GM23248 (cell line): ENCODE measurements around the gene PLD4. TPM values are rescaled to one million over a fixed set of nuclear protein-coding genes. Genes with fewer than 3 reads are reported as not detected.

Source experiments
- DNase-seq: peaks from one replicate; pipeline ENCODE4 v3.0.0-alpha.2; 2015
- H2AFZ ChIP-seq: fragments of 200-600 bp; sonication (generic); 2 replicates; pipeline ENCODE4 v1.6.1; 2016; ENCODE audit warnings: antibody characterized with exemption
- H3F3A ChIP-seq: fragments of 200-600 bp; sonication (generic); 2 replicates; pipeline ENCODE4 v1.6.1; 2016; ENCODE audit warnings: mild to moderate bottlenecking, antibody characterized with exemption, mixed run types; ENCODE audit not compliant: insufficient read depth
- H3K27ac ChIP-seq: fragments of 200-600 bp; sonication (generic); 2 replicates; pipeline ENCODE4 v1.5.1; 2016; ENCODE audit warnings: mild to moderate bottlenecking
- H3K27me3 ChIP-seq: fragments of 200-600 bp; sonication (generic); replicated peaks from 2 replicates; pipeline ENCODE4 v1.6.1; 2016; ENCODE audit warnings: mild to moderate bottlenecking; ENCODE audit not compliant: insufficient read depth
- H3K36me3 ChIP-seq: fragments of 200-600 bp; sonication (generic); 2 replicates; pipeline ENCODE4 v1.6.1; 2016; ENCODE audit warnings: low read depth, mild to moderate bottlenecking
- H3K4me1 ChIP-seq: fragments of 200-600 bp; sonication (generic); 2 replicates; pipeline ENCODE4 v1.6.1; 2016; ENCODE audit warnings: mild to moderate bottlenecking; ENCODE audit not compliant: insufficient read depth
- H3K4me2 ChIP-seq: fragments of 200-600 bp; sonication (generic); one replicate; pipeline ENCODE4 v1.6.1; 2016; ENCODE audit warnings: mild to moderate bottlenecking; ENCODE audit not compliant: unreplicated experiment
- H3K4me3 ChIP-seq: fragments of 200-600 bp; sonication (generic); 2 replicates; pipeline ENCODE4 v1.5.1; 2016; ENCODE audit warnings: mild to moderate bottlenecking
- H3K79me2 ChIP-seq: fragments of 200-600 bp; sonication (generic); 2 replicates; pipeline ENCODE4 v1.6.1; 2016; ENCODE audit warnings: mild to moderate bottlenecking; ENCODE audit not compliant: insufficient read depth
- H3K9ac ChIP-seq: fragments of 200-600 bp; sonication (generic); 2 replicates; pipeline ENCODE4 v1.6.1; 2016; ENCODE audit warnings: mild to moderate bottlenecking
- H3K9me2 ChIP-seq: fragments of 200-600 bp; sonication (generic); 2 replicates; pipeline ENCODE4 v1.6.1; 2016; ENCODE audit warnings: mixed run types, mild to moderate bottlenecking, moderate library complexity; ENCODE audit not compliant: insufficient read depth
- H3K9me3 ChIP-seq: fragments of 200-600 bp; sonication (generic); one replicate; pipeline ENCODE4 v1.6.1; 2017; ENCODE audit warnings: low read depth
- H4K20me1 ChIP-seq: fragments of 200-600 bp; sonication (generic); 2 replicates; pipeline ENCODE4 v1.6.0; 2016; ENCODE audit not compliant: insufficient read depth
- EZH2 ChIP-seq: fragments of 200-600 bp; sonication (generic); IDR thresholded peaks from 2 replicates; pipeline ENCODE4 v1.6.1; 2018; ENCODE audit warnings: antibody characterized with exemption, mild to moderate bottlenecking; ENCODE audit not compliant: insufficient read depth, poor library complexity, severe bottlenecking
- EZH2phosphoT487 ChIP-seq: fragments of 200-600 bp; sonication (generic); IDR thresholded peaks from 2 replicates; pipeline ENCODE4 v1.6.1; 2018; ENCODE audit warnings: antibody characterized with exemption, moderate library complexity, mild to moderate bottlenecking, low read depth; ENCODE audit not compliant: insufficient read depth
- WGBS, 2 experiments: methylation state at CpG; one replicate each; pipeline ENCODE4 v1.1.6; 2015 to 2017; ENCODE audit warnings: low lambda C conversion rate in 2 of 2, low coverage in 1 of 2; ENCODE audit errors: missing lambda C conversion rate in 2 of 2; 5-methylcytosine and 5-hydroxymethylcytosine counted together
- in situ Hi-C: fragments of 300-500 bp; cut with MboI; formaldehyde crosslinking; loops from 2 replicates; pipeline ENCODE4 v1.15.0; 2020
- polyA plus RNA-seq: library from polyadenylated mRNA; unstranded; fragments of >200 nt; fragmentation: Nextera tagmentation; extraction: Ambion mirVana; gene quantifications from 2 replicates; pipeline ENCODE4 v1.2.1, GENCODE V29; 2016
- total RNA-seq: library from RNA; depleted of rRNA; stranded (reverse); fragments of >200 nt; shearing (Covaris generic); gene quantifications from 2 replicates; pipeline ENCODE4 v1.2.3, GENCODE V29; 2014

PLD4 gene
- total and polyA plus RNA-seq, 2 experiments from 2014 or later, result not detected

DNA sequence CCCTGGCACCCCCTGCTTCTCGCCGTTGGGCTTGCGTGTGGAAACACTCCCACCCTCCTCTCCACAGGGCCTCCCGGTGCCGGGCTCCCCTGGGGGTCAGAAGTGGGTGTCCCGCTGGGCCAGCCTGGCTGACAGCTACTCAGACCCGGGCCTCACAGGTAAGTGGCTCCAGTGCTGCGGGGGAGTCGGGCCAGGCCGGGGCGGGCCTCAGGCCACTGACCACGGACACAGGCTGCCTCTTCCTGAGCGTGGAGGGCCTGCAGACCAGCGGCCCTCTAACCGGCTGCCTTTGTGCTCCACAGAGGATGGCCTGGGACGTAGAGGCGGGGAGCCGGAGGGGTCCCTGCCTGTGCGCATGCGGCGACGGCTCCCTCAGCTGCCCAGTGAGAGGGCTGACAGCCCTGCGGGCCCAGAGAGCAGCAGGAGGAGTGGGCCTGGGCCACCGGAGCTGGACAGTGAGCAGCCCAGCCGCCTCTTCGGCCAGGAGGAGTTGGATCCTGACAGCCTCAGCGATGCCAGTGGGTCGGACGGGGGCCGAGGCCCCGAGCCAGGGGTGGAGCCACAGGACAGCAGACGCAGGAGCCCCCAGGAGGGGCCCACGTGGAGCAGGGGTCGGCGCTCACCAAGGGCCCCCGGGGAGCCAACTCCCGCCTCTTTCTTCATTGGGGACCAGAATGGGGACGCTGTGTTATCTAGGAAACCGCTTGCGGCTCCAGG is 38.5 kb upstream of the PLD4 start:
- H3K4me2 ChIP-seq, result no peak overlapping the region
- H2AFZ ChIP-seq, result no peak overlapping the region
- DNase-seq, result no peak
- no peaks in the 10 kb centered on the region for H3K36me3 ChIP-seq
- H3K9ac ChIP-seq, result no peak overlapping the region
- no peaks in the 10 kb centered on the region for H3K9me2 ChIP-seq
- TF ChIP-seq EZH2phosphoT487, result no peak
- TF ChIP-seq EZH2, result no peak
- no peaks in the 10 kb centered on the region for H3K27me3 ChIP-seq
- no peak overlapping the region for H3K4me3 ChIP-seq
- no peaks in the 10 kb centered on the region for H3F3A ChIP-seq
- 87 to 90% methylated on average over 29 to 38 of the region's 40 CpGs for WGBS, 2 experiments
- no peak overlapping the region for H3K27ac ChIP-seq
- H4K20me1 ChIP-seq, result no peaks in the 10 kb centered on the region
- no peaks in the 10 kb centered on the region for H3K79me2 ChIP-seq
- no peaks in the 10 kb centered on the region for H3K4me1 ChIP-seq
- in situ Hi-C loops, result no loop called here
- H3K9me3 ChIP-seq, result no peaks in the 10 kb centered on the region

DNA sequence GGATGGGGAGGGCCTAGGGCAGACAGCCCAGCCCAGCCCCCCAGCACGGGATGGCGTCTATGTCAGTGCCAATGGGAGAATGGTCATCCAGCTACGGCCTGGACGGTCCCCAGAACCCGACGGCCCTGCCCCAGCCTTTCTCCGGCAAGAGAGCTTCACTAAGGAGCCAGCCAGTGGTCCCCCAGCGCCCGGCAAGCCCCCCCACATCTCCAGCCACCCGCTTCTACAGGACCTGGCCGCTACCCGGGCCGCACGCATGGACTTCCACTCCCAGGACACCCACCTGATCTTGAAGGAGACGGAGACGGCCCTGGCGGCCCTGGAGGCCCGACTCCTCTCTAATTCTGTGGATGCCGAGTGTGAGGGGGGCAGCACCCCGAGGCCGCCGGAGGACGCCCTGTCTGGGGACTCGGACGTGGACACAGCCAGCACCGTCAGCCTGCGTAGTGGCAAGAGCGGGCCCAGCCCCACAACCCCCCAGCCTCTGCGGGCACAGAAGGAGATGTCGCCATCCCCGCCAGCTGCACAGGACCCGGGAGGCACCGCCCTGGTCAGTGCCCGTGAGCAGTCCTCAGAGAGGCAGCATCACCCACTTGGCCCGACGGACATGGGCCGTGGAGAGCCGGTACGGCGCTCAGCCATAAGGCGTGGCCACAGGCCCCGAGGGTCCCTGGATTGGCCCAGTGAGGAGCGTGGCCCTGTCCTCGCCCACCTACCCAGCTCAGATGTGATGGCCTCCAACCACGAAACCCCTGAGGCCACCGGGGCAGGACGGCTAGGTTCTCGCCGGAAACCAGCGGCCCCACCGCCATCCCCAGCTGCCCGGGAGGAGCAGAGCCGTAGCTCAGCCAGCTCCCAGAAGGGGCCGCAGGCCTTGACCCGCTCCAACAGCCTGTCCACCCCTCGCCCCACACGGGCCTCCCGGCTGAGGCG is 37.7 kb upstream of the PLD4 start:
- WGBS, 2 experiments, result 98 to 99% methylated on average over 47 to 59 of the region's 59 CpGs
- Histone ChIP-seq H3K4me1 (no peaks in the 10 kb centered on the region), H3K27me3 (no peaks in the 10 kb centered on the region), H3K9me3 (no peaks in the 10 kb centered on the region), H3K9me2 (no peaks in the 10 kb centered on the region), H3K27ac (no peak overlapping the region), H3F3A (no peaks in the 10 kb centered on the region), H4K20me1 (no peaks in the 10 kb centered on the region), H3K79me2 (no peaks in the 10 kb centered on the region), H3K4me2 (no peak overlapping the region), H3K36me3 (no peaks in the 10 kb centered on the region), H2AFZ (no peak overlapping the region), H3K4me3 (no peak overlapping the region), H3K9ac (no peak overlapping the region)
- in situ Hi-C loops, result no loop called here
- DNase-seq, result no peak
- TF ChIP-seq EZH2, result no peak
- no peak for TF ChIP-seq EZH2phosphoT487

DNA sequence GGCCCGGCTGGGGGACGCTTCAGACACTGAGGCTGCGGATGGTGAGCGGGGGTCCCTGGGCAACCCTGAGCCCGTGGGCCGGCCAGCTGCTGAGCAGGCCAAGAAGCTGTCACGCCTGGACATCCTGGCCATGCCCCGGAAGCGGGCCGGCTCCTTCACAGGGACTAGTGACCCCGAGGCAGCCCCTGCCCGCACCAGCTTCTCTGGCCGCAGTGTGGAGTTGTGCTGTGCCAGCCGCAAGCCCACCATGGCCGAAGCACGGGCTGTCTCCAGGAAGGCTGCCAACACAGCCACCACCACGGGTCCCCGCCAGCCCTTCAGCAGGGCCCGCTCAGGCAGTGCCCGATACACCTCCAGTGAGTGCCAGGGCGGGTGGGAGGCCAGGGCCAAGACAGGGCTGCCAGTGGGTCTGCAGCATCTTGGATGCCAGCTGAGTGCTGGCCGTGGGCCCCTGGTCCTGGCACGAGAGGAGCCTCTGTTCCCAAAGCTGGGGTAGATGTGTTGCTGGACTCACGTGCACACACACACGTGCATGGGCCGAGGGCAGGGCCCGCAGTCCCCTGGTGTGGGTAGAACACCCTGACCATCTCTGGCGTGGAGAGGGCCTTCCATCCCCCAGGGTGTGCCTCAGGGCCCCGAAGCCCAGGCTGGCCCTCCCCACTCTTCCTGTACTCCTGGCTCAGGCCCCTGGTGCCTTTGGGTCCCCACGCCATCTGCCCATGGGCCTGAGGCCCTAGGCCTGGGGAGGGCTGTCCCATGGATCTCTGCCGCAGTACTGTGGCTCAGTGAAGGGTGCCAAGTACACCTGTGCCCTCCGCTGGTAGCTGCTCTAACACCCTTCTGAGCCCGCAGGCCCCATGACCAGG is 36.8 kb upstream of the PLD4 start:
- no peaks in the 10 kb centered on the region for H3F3A ChIP-seq
- H3K27me3 ChIP-seq, result no peaks in the 10 kb centered on the region
- no peaks in the 10 kb centered on the region for H3K9me3 ChIP-seq
- in situ Hi-C loops, result no loop called here
- no peak overlapping the region for H3K9ac ChIP-seq
- no peaks in the 10 kb centered on the region for H3K36me3 ChIP-seq
- no peak overlapping the region for H3K4me2 ChIP-seq
- 94 to 96% methylated on average over 28 to 29 of the region's 33 CpGs for WGBS, 2 experiments
- H3K79me2 ChIP-seq, result no peaks in the 10 kb centered on the region
- no peak for DNase-seq
- no peak for TF ChIP-seq EZH2
- no peaks in the 10 kb centered on the region for H4K20me1 ChIP-seq
- no peak overlapping the region for H3K27ac ChIP-seq
- H2AFZ ChIP-seq, result no peak overlapping the region
- no peak overlapping the region for H3K4me3 ChIP-seq
- no peaks in the 10 kb centered on the region for H3K9me2 ChIP-seq
- no peaks in the 10 kb centered on the region for H3K4me1 ChIP-seq
